Epithelial cell of prostate (primary cell): Measurements from ENCODE around the gene DOLPP1.
A peak's percentile ranks its signal among the peaks of the same experiment; 100 is the strongest.
"Not testable (repeated sequence)": the region's sequence is repeated elsewhere in the genome, so short reads cannot be mapped to it uniquely, and the experiment has no call there.

ENCODE experiments used
- DNase-seq: peaks from one replicate; pipeline ENCODE4 v3.0.0-alpha.2; 2011; ENCODE audit warnings: low read depth, low spot score
- H3K27ac ChIP-seq: fragments of 450-650 bp; 2 replicates; pipeline ENCODE4 v1.5.1; 2017; ENCODE audit warnings: mild to moderate bottlenecking

The DOLPP1 gene, protein sequence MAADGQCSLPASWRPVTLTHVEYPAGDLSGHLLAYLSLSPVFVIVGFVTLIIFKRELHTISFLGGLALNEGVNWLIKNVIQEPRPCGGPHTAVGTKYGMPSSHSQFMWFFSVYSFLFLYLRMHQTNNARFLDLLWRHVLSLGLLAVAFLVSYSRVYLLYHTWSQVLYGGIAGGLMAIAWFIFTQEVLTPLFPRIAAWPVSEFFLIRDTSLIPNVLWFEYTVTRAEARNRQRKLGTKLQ

DNA sequence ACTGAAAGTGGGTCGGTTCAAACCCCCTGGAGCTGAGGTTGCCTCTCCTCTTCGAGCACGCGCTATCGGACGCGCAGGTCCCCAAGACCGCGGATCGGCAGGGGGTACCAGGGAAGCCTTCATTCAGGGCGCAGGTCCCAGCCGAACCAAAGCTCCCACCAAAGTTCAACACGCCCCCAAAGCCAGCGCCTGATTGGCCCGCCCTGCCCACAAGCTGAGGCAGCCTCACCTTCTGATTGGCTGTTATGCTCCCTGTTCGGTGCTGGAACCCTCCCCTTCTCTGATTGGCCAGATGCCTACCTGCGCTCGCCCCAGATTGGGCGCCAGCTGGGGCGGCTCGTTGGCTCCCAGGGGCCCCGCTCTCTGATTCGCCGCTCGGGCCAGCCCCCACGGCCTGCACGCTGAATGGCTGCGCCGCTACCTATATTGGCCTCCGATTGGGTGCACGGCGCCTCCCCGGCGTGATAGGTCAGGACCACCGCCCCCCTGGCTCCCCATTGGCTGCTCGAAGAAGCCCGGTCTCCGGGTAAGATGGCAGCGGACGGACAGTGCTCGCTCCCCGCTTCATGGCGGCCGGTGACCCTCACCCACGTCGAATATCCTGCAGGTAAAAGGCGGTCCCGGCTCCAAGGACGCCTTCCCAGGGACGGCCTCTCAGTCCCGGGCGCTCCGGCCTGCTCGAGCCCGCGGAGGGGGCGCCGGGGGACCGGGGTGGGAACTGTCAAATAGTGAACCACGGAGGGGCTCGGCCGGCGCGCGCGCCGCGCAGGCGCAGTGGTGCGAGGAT lies at the start of gene DOLPP1:
Gene DOLPP1 (plus strand): TSS at position 511 of the 787 bp plus-strand sequence. CDS start 21 bp downstream, at position 532.
- peak; percentile 98 for DNase-seq
- peak within 1 kb of the TSS; percentile 53 for H3K27ac ChIP-seq

DNA sequence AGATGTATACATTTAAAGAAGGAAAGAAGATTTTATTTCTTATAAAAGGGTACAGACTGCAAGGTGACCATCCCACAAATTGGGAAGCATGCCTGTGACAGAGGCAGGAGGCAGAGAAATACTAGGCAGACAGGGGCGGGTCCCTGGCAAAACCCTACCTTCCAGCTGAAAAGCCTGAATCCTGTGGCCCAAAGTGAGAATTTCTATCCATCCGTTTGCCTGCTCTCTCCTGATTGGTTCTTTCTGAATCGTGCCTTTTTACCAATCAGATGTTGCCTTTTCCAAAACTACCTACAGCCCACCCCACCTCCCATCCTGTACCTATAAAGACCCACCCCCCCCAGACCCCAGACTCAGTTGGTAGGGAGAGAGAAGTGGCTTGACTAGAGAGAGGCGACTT lies 49.4 kb upstream of the DOLPP1 start:
- no peak for DNase-seq
- H3K27ac ChIP-seq = no peak overlapping the region

DNA sequence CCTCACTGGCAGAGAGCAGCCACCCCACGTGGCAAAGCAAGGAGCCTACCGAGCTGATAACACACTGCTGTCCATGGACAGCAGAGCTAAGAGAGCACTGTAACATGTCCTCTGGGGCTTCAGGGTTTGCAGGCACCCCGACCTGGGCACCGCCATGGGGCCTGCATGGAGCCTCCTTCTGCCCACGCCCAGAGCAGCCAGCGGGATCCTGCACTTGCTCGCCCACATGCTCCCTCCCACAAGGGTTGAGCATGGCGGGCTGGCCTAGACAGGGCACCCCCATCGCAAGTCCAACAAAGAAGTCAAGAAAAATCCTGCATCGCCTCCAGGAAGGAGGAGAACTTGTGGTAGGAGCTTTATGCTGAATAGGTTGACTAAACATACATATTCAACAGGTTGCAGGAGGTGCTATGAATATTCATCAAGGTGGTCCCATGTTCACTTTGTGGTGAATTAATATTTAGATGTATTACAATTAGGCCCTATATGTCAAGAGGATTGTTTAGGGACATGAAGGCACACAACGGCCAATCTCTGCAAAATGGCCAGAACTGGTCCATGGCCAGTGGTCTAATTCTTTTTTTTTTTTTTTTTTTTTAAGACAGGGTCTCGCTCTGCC lies 48.3 kb upstream of the DOLPP1 start:
- DNase-seq = no peak
- H3K27ac ChIP-seq = no peak overlapping the region

DNA sequence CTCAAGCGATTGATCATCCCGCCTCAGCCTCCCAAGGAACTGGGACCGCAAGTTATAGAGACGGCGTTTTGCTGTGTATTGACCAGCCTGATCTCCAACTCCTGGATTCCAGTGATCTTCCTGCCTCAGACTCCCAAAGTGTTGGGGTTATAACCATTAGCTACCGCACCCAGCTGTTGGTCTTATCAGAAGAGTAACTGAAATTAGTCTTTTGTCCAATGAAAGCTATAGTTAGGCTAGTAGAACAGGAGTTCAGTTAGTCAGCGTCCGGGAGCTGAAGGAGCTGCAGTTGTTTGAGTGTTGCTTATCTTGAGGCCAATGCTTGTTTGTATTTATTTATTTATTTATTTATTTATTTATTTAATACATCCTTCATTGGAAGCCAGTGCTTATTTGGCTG lies 47.7 kb upstream of the DOLPP1 start:
- H3K27ac ChIP-seq = no peak overlapping the region
- DNase-seq = no peak

DNA sequence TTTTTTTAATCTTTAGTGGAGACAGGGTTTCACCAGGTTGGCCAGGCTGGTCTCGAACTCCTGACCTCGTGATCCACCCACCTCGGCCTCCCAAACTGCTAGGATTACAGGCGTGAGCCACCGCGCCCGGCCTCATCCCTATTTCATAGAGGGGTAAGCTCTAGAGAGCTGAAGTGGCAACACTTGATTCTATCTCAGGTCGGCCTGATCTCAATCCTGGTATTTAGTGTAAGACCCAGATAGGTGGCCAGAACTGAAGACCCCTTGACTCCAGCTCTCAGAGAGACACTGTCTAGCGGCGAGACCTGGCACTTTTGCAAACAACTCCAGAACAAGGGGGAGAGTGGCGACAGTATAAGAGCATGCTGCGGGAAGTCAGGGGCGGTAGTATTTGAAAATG lies 45.1 kb upstream of the DOLPP1 start:
- DNase-seq = not testable (repeated sequence)
- peak overlapping the region; percentile 38 for H3K27ac ChIP-seq

DNA sequence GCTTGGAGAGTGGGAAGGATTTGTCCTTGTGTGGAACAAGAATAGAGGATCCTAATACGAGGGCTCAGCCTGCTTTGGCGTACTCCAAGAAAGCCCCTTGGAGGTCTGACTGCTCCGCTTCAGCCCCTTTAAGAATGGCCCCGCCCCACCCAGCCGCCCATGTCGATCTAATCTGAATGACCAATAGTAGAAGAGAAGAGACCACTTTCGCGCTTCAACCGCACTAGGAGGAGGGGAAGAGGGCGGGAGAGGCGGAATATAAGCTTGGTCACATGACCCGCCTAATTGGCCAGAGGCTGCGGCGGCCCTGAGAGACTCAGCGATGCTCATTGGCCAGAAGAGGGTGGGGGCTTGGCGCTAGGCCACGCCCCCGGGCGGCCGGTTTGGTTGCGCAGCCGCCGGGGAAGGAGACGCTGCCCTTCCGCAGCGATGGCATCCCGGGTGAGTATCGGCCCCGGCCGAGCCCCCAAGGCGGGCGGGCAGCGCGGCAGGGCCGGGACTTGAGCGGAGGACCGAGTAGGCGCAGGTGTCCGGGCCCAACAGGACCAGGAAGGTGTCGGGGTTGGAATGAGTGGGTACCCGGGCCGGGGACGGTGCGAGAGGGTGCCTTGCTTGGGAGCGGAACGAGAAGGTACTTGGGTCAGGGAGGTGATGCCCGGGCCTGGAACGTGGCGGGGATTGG lies 44.5 kb upstream of the DOLPP1 start, which contains the start of gene MIGA2:
Gene MIGA2 (plus strand): TSS at position 386 of the 682 bp plus-strand sequence. CDS start 3,969 bp downstream, outside the sequence.
- peak within 1 kb of the TSS; percentile 38 for H3K27ac ChIP-seq

DNA sequence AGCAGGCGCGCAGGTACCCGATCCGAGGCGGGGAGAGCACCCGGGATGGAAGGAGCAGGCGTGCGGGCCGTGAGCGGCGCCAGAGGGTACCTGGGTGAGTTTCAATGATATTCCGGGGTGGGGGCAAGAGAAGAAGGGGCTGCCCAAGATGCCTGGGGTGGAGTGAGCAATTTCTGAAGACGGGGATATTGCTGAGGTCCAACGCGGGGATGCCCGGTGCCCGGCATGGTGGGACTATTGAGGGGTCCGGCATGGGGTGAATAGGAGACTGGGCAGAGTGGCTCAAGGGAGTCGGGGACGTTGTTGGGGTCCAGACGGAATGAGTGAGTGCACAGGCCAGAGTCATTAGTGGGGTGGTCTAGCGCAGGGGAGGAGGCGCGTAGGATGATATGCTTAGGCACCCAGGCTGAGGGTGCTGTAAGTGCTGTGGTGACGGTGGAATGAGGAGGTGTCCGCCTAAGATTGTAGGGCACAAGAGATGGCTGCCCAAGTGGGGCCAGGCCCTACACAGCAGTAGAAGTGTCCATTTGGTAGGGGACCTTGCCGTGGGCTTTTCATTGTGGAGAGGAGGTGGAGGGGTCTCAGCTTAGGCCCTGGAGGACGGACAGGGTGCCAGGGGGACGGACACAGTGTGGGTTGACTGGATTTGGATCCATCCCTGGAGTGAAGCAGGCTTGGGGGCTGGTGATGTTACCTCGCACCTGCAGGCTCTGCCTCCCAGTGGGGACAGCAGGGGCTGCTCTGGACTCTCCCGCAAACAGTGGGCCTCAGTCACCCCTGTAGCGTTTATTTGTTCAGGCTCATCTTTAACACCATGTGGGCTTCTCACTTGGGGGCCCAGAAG lies 43.8 kb upstream of the DOLPP1 start:
- peak overlapping the region; percentile 38 for H3K27ac ChIP-seq
- no peak for DNase-seq

More for the DNA sequence above, 44.5 kb upstream of the DOLPP1 start, which contains the start of gene MIGA2:
- DNase-seq = peak; percentile 91

DNA sequence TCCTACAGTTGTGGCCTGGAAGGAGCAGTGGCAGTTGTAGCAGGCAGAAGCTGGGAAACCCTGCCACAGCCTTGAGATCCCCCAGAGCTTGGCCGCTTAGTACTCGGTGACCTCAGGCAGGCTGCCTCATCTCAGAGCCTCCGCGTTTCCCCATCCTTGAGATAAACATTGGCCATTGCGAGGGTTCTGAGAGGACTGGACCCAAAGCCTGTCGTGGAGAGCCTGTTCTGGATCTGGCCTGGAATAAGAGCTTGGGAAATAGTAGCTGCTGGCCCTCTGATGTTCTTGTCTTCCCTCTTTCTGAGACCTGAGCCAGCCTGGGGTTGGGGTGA lies 43.2 kb upstream of the DOLPP1 start:
- no peak overlapping the region for H3K27ac ChIP-seq
- DNase-seq = no peak

DNA sequence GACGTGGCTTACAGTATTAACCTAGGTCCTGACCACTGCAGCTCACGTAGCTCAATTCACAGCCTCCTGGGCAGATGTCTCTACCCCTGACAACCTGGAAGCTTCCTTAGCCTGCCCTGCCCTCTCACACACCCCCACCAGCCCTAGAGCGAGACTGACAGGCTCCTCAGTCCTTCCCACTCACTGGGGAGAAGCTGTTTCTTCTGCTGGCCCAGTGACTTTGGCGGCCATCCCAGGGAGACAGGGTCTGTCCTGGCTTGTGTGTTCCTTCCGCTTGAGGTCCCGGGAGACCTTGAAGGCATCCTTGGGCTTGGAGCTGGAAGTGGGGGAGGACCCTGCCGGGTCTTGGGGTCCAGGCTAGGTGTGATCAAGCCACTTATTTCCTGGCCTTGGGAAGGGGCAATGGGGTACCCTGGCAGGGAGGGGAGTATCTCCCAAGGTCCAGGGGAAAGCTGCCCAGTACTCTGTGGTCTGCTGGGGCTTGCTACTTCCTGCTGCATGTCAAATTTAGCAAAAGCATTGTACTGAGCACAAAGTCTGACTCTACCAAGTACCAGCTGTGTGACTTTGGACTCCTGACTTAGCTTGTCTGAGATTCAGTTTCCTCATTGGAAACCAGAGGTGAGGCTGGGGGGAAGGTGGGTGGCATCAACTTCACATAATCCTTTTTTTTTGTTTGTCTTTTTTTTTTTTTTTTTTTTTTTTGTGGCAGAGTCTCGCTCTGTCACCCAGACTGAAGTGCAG lies 42.6 kb upstream of the DOLPP1 start:
- DNase-seq = no peak
- H3K27ac ChIP-seq = no peak overlapping the region

DNA sequence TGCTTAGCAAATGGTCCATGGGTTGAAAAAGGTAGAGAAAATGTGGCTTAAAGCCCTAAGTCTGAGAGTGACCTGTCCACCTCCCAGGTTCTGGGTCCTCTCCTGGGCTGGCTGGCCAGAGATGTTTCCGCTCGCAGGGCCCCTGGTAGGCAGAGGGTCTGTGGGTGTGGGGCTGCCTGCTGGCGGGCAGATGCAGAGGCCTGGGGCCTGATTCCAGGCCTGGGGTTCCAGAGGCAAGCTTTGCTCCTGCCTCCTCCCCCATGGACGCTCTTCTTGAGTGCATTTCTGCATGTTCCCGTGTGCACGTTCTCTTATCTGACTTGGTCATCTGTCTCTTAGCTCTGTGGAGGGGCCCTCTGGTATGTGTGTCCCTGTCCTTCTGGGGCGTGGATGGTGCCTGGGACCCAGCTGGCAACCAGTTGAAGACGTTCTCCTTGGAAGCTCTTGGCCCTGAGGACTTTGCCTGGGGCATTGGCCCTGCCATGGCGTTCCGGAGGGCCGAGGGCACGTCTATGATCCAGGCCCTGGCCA lies 40.7 kb upstream of the DOLPP1 start:
- H3K27ac ChIP-seq = no peak overlapping the region
- no peak for DNase-seq

DNA sequence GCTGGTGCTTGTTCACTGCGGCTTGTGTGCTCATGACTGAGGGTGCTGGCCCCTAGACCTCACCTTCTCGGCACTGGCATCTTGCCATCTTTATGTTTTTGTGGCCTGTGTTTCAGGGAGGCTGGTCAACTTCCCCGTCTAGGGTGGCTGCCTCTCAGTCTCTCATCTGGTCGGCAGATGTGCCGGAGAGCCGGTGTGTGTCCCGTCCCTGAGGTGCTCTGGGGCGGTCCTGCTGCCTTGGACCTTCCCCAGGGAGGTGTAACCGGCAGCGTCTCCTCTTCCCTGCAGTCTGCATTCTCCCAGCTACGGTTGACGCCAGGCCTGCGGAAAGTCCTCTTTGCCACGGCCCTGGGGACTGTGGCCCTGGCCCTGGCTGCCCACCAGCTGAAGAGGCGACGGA lies 38.9 kb upstream of the DOLPP1 start:
- no peak for DNase-seq
- H3K27ac ChIP-seq = no peak overlapping the region

DNA sequence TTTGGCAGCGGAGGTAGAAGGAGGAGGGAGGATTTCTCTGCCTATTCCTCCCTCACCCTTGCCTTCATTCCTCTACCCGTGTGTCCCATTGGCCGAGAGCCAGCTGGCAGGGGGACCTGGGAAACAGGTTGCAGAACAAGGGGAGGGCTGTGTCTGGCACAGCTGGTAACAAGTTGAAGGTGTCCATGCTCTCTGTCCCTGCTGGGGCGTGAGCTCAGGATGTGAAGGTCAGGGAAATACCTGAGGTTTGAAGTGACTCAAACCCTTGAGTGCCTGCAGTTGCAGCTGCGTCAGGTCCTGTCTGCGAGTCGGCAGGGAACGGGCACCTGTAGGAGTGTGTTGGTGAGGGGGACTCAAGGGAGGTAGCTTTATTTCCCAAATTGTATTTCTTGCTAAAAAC lies 28.3 kb upstream of the DOLPP1 start:
- DNase-seq = peak; percentile 80

DNA sequence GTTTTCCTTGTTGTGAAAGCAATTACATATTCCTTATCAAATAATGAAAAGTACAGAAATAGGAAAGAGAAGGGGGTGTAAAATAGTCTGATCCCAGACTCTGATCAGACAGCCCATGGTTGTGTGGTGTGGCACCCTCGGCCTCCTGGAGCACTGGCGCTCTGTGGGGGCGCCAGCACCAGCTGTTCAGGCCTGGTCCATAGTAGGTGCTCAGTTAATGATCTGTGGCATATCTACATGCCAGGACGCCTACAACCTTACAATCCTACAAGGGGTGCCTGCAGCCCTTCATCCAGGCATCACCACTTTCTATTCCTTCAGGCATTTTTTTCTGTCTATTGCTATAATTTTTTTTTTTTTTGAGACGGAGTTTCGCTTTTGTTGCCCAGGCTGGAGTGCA lies 27.9 kb upstream of the DOLPP1 start:
- peak overlapping the region; percentile 31 for H3K27ac ChIP-seq

More for the DNA sequence above, 28.3 kb upstream of the DOLPP1 start:
- H3K27ac ChIP-seq = peak overlapping the region; percentile 31

DNA sequence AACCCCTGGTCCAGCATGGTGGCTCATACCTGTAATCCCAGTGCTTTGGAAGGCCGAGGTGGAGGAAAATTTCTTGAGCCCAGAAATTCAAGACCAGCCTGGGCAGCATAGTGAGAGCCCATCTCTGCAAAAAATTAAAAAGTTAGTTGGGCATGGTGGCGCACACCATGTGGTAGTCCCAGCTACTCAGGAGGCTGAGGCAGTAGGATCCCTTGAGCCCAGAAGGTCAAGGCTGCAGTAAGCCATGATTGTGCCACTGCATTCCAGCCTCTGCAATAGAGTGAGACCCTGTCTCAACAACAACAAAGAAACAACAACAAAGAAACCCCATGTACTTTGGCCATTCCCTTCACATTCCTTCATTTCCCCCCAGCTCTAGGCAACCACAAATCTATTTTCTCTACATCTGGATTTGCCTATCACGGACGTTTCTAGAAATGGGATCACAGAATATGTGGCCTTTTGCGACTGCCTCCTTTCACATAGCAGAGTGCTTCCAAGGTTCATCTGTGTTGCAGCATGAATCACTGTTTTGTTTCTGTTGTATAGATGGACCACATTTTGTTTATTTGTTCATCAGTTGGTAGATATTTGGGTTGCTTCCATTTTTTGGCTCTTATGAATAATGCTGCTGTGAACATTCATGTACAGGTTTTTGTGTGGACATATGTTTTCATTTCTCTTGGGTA lies 26.6 kb upstream of the DOLPP1 start:
- no peak overlapping the region for H3K27ac ChIP-seq
- no peak for DNase-seq

More for the DNA sequence above, 27.9 kb upstream of the DOLPP1 start:
- DNase-seq = no peak

DNA sequence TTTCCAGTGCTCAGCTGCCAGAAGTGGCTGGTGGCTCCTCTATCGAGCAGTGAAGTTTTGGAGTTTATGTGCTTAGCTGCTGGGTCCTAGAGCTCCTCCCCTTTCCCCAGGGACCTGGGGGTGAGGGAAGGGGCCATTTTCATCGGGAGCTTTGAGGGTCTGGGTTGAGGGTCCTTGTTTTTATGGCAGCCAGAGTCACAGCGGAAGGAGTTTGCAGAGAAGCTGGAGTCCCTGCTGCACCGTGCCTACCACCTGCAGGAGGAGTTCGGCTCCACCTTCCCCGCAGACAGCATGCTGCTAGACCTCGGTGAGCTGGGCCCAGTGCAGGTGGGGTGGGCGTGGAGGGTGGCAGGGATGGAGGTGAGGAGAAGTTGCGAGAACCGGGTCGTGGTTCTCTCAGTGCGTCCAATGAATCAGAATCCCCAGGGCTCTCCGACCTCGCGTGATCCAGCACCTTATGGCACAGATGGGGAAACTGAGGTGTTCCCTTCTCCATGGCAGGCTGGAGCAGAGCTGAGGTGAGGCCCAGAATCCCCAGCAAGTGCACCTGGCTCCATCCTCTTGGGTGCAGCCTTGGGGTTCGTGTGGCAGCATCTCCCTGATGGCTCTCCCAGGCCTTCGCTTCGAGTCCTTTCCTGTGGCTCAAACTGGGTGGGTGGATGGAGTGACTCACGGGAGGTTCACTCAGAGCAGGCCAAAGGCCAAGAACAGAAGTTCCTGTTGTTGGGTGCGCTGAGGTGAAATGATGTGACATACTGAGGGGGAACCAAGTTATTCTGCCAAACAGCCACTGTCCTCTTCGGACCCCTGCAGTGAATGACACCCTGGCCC lies 21.7 kb upstream of the DOLPP1 start:
- H3K27ac ChIP-seq = no peak overlapping the region
- no peak for DNase-seq

DNA sequence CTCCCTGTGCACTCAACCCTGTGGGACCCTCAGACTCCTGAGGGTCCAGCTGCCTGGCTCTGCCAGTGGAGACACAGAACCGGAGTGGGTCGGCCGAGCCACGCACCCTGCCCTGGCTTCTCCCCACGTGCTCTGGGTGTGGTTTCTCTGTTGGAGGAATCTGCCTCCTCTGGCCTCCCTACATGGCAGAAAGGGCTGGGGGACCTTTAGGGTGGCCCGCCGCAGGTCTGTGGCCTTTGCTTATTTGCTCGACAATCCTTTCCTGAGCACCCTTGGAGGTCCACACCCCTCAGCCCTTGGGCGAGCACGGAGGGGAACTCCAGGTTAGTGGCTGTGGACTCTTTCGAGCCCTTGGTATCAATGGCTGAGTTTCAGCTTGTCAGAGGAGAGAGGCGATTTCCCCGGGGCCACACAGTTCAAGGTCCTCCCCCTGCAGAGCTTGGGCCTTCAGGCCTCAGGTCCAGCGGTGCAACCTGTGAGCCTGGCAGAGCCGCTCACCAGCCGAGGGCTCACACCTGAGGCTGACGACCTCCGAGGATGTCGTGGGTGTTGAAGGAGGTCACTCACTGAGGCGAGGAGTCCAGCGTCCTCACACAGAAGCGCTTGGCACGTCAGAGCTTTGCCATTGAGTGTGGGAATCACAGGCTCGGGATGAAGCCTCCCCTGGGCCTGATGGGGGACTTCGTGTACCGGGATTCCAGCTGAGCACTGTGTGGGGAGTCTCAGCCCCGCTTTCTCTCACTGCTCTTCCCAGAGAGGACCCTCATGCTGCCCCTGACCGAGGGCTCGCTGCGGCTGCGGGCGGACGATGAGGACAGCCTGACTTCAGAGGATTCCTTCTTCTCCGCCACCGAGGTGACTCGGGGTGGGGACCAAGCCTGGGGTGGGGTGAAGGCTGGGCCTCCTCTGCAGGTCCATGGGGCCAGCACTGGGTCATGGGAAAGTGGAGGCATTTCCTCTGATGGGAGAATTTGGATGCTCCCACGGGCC lies 20.8 kb upstream of the DOLPP1 start:
- no peak for DNase-seq
- no peak overlapping the region for H3K27ac ChIP-seq
